MCF 10A (cell line): ENCODE measurements around the gene KLHL41. TPM values are rescaled to one million over a fixed set of nuclear protein-coding genes. Genes with fewer than 3 reads are reported as not detected.
A peak's percentile ranks its signal among the peaks of the same experiment; 100 is the strongest.

ENCODE experiments used
- BruUV-seq: library from RNA; stranded (reverse); fragments of 400-500 nt; replicated peaks from 2 replicates; lab custom pipeline; 2021; lab: Mats Ljungman, UMichigan
- CTCF ChIA-PET: fragments of 300-600 bp; sonication (Branson Sonifier 250); formaldehyde crosslinking; extraction: SDS; loops from one replicate; lab custom pipeline; 2021; ENCODE audit warnings: antibody characterized with exemption, inconsistent platforms; lab: Yijun Ruan, JAX
- POLR2A ChIA-PET: fragments of 300-600, 350-650 bp; sonication (Branson Sonifier 250); formaldehyde crosslinking; extraction: SDS; loops from one replicate; lab custom pipeline; 2020; ENCODE audit warnings: antibody characterized with exemption, inconsistent platforms; lab: Yijun Ruan, JAX
- DNase-seq: peaks from one replicate; pipeline ENCODE4 v3.0.0-alpha.2; 2018; ENCODE audit not compliant: unreplicated experiment
- H3K27ac Mint-ChIP-seq: one replicate; pipeline ENCODE4 v1.8.0; 2022; ENCODE audit warnings: mild to moderate bottlenecking, low read depth, mixed read lengths; ENCODE audit not compliant: unreplicated experiment
- H3K27me3 Mint-ChIP-seq: one replicate; pipeline ENCODE4 v1.8.0; 2022; ENCODE audit warnings: mixed read lengths; ENCODE audit not compliant: insufficient read depth, unreplicated experiment
- H3K36me3 Mint-ChIP-seq: one replicate; pipeline ENCODE4 v1.8.0; 2022; ENCODE audit warnings: mild to moderate bottlenecking, moderate library complexity, mixed read lengths; ENCODE audit not compliant: insufficient read depth, unreplicated experiment
- H3K4me1 Mint-ChIP-seq: one replicate; pipeline ENCODE4 v1.8.0; 2022; ENCODE audit warnings: mixed read lengths; ENCODE audit not compliant: insufficient read depth, unreplicated experiment
- H3K4me3 Mint-ChIP-seq: one replicate; pipeline ENCODE4 v1.8.0; 2022; ENCODE audit warnings: mild to moderate bottlenecking, moderate library complexity, mixed read lengths; ENCODE audit not compliant: unreplicated experiment
- H3K9me3 Mint-ChIP-seq: one replicate; pipeline ENCODE4 v1.8.0; 2022; ENCODE audit warnings: mixed read lengths; ENCODE audit not compliant: unreplicated experiment
- intact Hi-C: fragments of 100-400 bp; cut with micrococcal nuclease; formaldehyde crosslinking; loops from 2 replicates; pipeline ENCODE4 v1.14.1; 2022
- total RNA-seq: library from RNA; stranded (reverse); gene quantifications from 2 replicates; pipeline ENCODE4 v1.2.3, GENCODE V29; 2022
- TF ChIP-seq, protein P1 (sequence below): fragments of 200-600 bp; IDR thresholded peaks from one replicate; pipeline ENCODE4 v1.8.0; 2022; ENCODE audit warnings: antibody characterized with exemption, mild to moderate bottlenecking; ENCODE audit not compliant: unreplicated experiment

KLHL41 gene
- total RNA-seq, 1 experiment from 2014 or later = 0.35 TPM

DNA sequence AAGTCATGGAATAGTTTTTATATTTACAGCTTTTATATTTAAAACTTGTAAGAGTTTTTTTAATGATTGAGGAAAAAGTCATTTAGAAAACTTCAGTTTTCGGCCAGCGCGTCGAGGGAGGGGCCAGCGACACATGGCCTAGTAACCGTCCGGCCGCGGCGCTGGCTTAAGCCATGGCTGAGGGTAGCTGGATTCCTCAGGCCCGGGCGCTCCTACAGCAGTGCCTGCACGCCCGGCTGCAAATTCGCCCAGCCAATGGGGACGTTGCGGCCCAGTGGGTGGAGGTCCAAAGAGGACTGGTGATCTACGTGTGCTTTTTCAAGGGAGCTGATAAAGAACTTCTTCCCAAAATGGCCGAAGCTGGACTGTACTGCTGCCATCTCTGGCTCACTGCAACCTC is 4.9 kb upstream of the KLHL41 start:
- intact Hi-C loops = no loop called here
- Mint-ChIP-seq H3K4me1 (peaks cover 18% of the 10 kb centered on the region), H3K36me3 (peaks cover 23% of the 10 kb centered on the region), H3K4me3 (no peak overlapping the region), H3K9me3 (no peaks in the 10 kb centered on the region), H3K27ac (no peak overlapping the region), H3K27me3 (no peaks in the 10 kb centered on the region)
- TF ChIP-seq, protein P1, sequence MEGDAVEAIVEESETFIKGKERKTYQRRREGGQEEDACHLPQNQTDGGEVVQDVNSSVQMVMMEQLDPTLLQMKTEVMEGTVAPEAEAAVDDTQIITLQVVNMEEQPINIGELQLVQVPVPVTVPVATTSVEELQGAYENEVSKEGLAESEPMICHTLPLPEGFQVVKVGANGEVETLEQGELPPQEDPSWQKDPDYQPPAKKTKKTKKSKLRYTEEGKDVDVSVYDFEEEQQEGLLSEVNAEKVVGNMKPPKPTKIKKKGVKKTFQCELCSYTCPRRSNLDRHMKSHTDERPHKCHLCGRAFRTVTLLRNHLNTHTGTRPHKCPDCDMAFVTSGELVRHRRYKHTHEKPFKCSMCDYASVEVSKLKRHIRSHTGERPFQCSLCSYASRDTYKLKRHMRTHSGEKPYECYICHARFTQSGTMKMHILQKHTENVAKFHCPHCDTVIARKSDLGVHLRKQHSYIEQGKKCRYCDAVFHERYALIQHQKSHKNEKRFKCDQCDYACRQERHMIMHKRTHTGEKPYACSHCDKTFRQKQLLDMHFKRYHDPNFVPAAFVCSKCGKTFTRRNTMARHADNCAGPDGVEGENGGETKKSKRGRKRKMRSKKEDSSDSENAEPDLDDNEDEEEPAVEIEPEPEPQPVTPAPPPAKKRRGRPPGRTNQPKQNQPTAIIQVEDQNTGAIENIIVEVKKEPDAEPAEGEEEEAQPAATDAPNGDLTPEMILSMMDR = no peak
- ChIA-PET POLR2A (interaction anchor here (0.7 kb wide), 1 partner anchor 83 kb away, joined by 3 read pairs; no protein-coding TSS in a partner anchor), CTCF (no interaction called here)
- no TSS peak for BruUV-seq
- DNase-seq = no peak

DNA sequence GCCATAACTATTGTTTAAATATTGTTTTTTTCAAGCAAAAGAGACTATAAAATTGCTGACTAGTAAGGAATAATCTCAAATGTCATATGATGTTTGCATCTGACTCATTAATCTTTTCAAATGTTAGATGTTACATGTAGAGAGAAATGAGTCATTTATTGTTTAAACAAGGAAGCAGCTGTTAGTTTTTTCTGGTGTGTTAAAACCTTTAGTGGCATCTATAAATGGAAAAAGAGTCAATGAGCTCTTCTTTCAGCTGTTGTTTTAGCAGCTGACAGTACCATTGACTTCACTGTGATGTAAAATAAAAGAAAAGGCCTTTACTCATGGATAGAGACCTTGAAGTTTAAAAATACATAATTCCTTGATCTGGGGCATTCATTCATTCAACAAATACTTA is 1.8 kb upstream of the KLHL41 start:
- peak overlapping the region; percentile 74 for H3K27ac Mint-ChIP-seq
- no TSS peak for BruUV-seq

GRCh38 chr2:169509955-169510354 is 453 bp downstream of the KLHL41 start:
- Mint-ChIP-seq H3K36me3 (peaks cover 11% of the 10 kb centered on the region), H3K4me3 (no peak overlapping the region), H3K27ac (no peak overlapping the region), H3K9me3 (no peaks in the 10 kb centered on the region), H3K4me1 (peaks cover 19% of the 10 kb centered on the region), H3K27me3 (no peaks in the 10 kb centered on the region)
- DNase-seq = no peak
- BruUV-seq = no TSS peak
- TF ChIP-seq, protein P1 = no peak
- intact Hi-C loops = no loop called here
- ChIA-PET CTCF (interaction anchor here (0.8 kb wide), 1 partner anchor 553 kb away, joined by 4 read pairs; no protein-coding TSS in a partner anchor), POLR2A (interaction anchor here (0.8 to 1.0 kb wide), 3 partner anchors 11 to 63 kb away, joined by 3 to 7 read pairs (median 3); partner anchors contain the start of gene FASTKD1)

More for the DNA sequence above, 1.8 kb upstream of the KLHL41 start:
- H3K9me3 Mint-ChIP-seq = no peaks in the 10 kb centered on the region
- peaks cover 22% of the 10 kb centered on the region for H3K36me3 Mint-ChIP-seq
- ChIA-PET CTCF (interaction anchor here (1.2 to 1.3 kb wide), 2 partner anchors 22 to 29 kb away, joined by 3 to 4 read pairs; partner anchors contain the start of gene BBS5), POLR2A (interaction anchor here (0.6 to 2.1 kb wide), 9 partner anchors 10 to 395 kb away, joined by 3 to 9 read pairs (median 4); partner anchors contain the start of genes BBS5 and FASTKD1)
- intact Hi-C loops = no loop called here
- H3K4me1 Mint-ChIP-seq = peaks cover 19% of the 10 kb centered on the region
- H3K27me3 Mint-ChIP-seq = no peaks in the 10 kb centered on the region
- H3K4me3 Mint-ChIP-seq = no peak overlapping the region
- TF ChIP-seq, protein P1 = no peak
- DNase-seq = peak; percentile 56

DNA sequence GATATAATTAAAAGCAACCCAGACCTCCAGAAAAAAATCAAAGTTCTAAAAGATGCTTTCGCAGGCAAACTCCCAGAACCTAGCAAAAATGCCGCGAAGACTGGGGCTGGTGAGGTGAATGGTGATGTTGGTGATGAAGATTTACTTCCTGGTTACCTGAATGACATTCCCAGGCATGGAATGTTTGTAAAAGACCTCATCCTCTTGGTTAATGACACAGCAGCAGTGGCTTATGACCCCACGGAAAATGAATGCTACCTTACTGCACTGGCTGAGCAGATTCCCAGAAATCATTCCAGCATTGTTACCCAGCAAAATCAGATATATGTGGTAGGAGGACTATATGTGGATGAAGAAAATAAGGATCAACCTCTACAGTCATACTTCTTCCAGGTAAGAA is 994 bp downstream of the KLHL41 start:
- H3K4me3 Mint-ChIP-seq = no peak overlapping the region
- no peak overlapping the region for H3K27ac Mint-ChIP-seq
- intact Hi-C loops = no loop called here
- no peaks in the 10 kb centered on the region for H3K27me3 Mint-ChIP-seq
- H3K9me3 Mint-ChIP-seq = no peaks in the 10 kb centered on the region
- POLR2A ChIA-PET = no interaction called here
- no peak for DNase-seq
- H3K36me3 Mint-ChIP-seq = peaks cover 10% of the 10 kb centered on the region
- peaks cover 19% of the 10 kb centered on the region for H3K4me1 Mint-ChIP-seq
- no TSS peak for BruUV-seq
- CTCF ChIA-PET = no interaction called here
- TF ChIP-seq, protein P1 = no peak
